ENCODE data around the gene VMP1. TPM values are rescaled to one million over a fixed set of nuclear protein-coding genes. Genes with fewer than 3 reads are reported as not detected.

Gene VMP1
- total and polyA plus RNA-seq, 2 of the 13 experiments (the other 11 are each of a cell fraction or from before 2014, with no cell fraction given), result 186 to 271 TPM

DNA sequence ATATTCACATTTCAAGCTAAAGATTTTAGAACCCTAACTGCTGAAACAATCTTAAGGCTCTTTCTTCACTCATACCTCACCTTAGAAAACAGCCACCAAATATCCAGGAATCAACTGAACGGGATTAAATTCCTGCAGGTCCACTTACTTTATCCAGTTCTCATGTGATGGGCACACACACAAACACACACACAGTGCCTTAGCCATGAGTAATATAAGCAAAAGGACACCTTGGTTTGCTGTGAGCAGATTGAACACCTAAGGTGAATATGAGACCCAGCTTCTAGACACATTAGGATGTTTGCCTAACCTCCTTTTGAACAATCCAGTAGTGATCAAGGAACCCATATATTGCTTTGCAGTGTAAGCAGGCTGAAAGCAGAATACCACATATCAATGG, 103.8 kb downstream of the VMP1 start:
- H3K79me2 ChIP-seq (ENCODE audit: insufficient read depth, low read length), result no peaks in the 10 kb centered on the region
- CTCF ChIA-PET (ENCODE audit: low intra/inter-chr PET ratio, low total read pairs), result no interaction called here
- no peak overlapping the region for H3K9ac ChIP-seq (ENCODE audit: insufficient read depth, low read depth, low read length)
- peaks cover 7 to 29% of the 10 kb centered on the region in 2 experiments for H3K36me3 ChIP-seq (replicated peaks in 1 of 2; ENCODE audit: control insufficient read depth in 1 of 2, insufficient read depth in 2 of 2, low read length in 2 of 2)
- H3K4me2 ChIP-seq (ENCODE audit: low read depth, low read length), result no peak overlapping the region
- H4K20me1 ChIP-seq (ENCODE audit: insufficient read depth, low read length), result no peaks in the 10 kb centered on the region
- H2AFZ ChIP-seq (ENCODE audit: low read length), result no peak overlapping the region
- H3K4me1 ChIP-seq (ENCODE audit: insufficient read depth, low read length), result peaks cover 10% of the 10 kb centered on the region
- TF ChIP-seq MTA1 (CRISPR knock-in tag; IDR thresholded peaks at IDR 0.05; ENCODE audit: borderline replicate concordance) (no peak), EED (CRISPR knock-in tag; IDR thresholded peaks at IDR 0.05) (no peak), ZNF264 (CRISPR knock-in tag; IDR thresholded peaks at IDR 0.05) (no peak), SIX1 (CRISPR knock-in tag; IDR thresholded peaks at IDR 0.05; ENCODE audit: borderline replicate concordance) (no peak), NKX3-1 (CRISPR knock-in tag; IDR thresholded peaks at IDR 0.05) (no peak), CHCHD3 (CRISPR knock-in tag; IDR thresholded peaks at IDR 0.05) (no peak), KLF13 (CRISPR knock-in tag; IDR thresholded peaks at IDR 0.05) (no peak), ZNF180 (CRISPR knock-in tag; IDR thresholded peaks at IDR 0.05; ENCODE audit: borderline replicate concordance, low read depth) (no peak), ZNF605 (CRISPR knock-in tag; IDR thresholded peaks at IDR 0.05) (no peak), ZNF101 (CRISPR knock-in tag; IDR thresholded peaks at IDR 0.05; ENCODE audit: borderline replicate concordance, low read depth) (no peak), ZKSCAN1 (IDR thresholded peaks at IDR 0.05; ENCODE audit: low read length) (no peak), MBNL3 (CRISPR knock-in tag; conservative IDR thresholded peaks at IDR 0.05) (no peak)
- TF ChIP-seq, protein P1, sequence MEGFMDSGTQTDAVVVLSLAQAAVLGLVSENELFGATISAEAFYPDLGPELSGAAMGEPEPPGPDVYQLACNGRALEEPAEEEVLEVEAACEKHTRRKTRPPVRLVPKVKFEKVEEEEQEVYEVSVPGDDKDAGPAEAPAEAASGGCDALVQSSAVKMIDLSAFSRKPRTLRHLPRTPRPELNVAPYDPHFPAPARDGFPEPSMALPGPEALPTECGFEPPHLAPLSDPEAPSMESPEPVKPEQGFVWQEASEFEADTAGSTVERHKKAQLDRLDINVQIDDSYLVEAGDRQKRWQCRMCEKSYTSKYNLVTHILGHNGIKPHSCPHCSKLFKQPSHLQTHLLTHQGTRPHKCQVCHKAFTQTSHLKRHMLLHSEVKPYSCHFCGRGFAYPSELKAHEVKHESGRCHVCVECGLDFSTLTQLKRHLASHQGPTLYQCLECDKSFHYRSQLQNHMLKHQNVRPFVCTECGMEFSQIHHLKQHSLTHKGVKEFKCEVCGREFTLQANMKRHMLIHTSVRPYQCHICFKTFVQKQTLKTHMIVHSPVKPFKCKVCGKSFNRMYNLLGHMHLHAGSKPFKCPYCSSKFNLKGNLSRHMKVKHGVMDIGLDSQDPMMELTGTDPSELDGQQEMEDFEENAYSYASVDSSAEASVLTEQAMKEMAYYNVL (CRISPR knock-in tag; IDR thresholded peaks at IDR 0.05; ENCODE audit: borderline replicate concordance), result no peak
- FAIRE-seq (no peak), ATAC-seq (no peak), DNase-seq (ENCODE audit: low spot score) (no peak)
- no TSS peak for BruUV-seq (replicated peaks)
- no peak overlapping the region for H3K4me3 ChIP-seq (replicated peaks in 1 of 3; ENCODE audit: insufficient read depth in 1 of 3, low read depth in 2 of 3, low read length in 3 of 3)
- in situ Hi-C loops (cut with HindIII; ENCODE audit: extremely low pct_ligation_motif_present, low pct_unique_long_range_greater_than_20kb), result no loop called here
- intact Hi-C loops (cut with micrococcal nuclease; ENCODE audit: unreplicated experiment), result no loop called here
- 100% methylated on average over 1 of the region's 1 CpG for WGBS (ENCODE audit: low lambda C conversion rate)
- no peaks in the 10 kb centered on the region for H3K9me3 ChIP-seq (ENCODE audit: low read length)
- POLR2A ChIA-PET, result interaction anchor here (1.1 to 1.6 kb wide), 2 partner anchors 14 to 26 kb away, joined by 3 to 4 read pairs; no protein-coding TSS in a partner anchor
- H3K27me3 ChIP-seq (ENCODE audit: control insufficient read depth in 1 of 2, insufficient read depth in 2 of 2, low read length in 2 of 2), result no peaks in the 10 kb centered on the region; a peak in 1 of 5 replicates
- no peak overlapping the region for H3K27ac ChIP-seq (ENCODE audit: extremely low read length, insufficient read depth, low read length)
